HUES6 (cell line): ENCODE results near the gene MYL12B.

Source experiments
- H3K27ac ChIP-seq: 2 replicates; pipeline ENCODE4 v1.7.0; 2013; ENCODE audit warnings: low read depth, mild to moderate bottlenecking, low read length, inconsistent platforms
- H3K27me3 ChIP-seq: 2 replicates; pipeline ENCODE4 v1.6.1; 2013; ENCODE audit warnings: low read length; ENCODE audit not compliant: control insufficient read depth, insufficient read depth
- H3K36me3 ChIP-seq: 2 replicates; pipeline ENCODE4 v1.6.1; 2013; ENCODE audit warnings: low read length; ENCODE audit not compliant: control insufficient read depth, insufficient read depth
- H3K4me1 ChIP-seq: 2 replicates; pipeline ENCODE4 v1.6.1; 2013; ENCODE audit warnings: low read length; ENCODE audit not compliant: control insufficient read depth, insufficient read depth
- H3K4me3 ChIP-seq: 2 replicates; pipeline ENCODE4 v1.5.1; 2013; ENCODE audit warnings: low read depth, low read length
- H3K9ac ChIP-seq: one replicate; pipeline ENCODE4 v1.6.1; 2013; ENCODE audit warnings: mild to moderate bottlenecking, low read length
- H3K9me3 ChIP-seq: 2 replicates; pipeline ENCODE4 v1.6.1; 2013; ENCODE audit warnings: low read depth, low read length; ENCODE audit not compliant: control insufficient read depth, insufficient read depth

Gene MYL12B

GRCh38 chr18:3238742-3239141 is 23.2 kb upstream of the MYL12B start:
- Histone ChIP-seq H3K4me1 (no peaks in the 10 kb centered on the region), H3K4me3 (no peak overlapping the region)

GRCh38 chr18:3245185-3245564 is 16.8 kb upstream of the MYL12B start:
- H3K27me3 ChIP-seq, result no peaks in the 10 kb centered on the region
- H3K27ac ChIP-seq, result no peak overlapping the region
- H3K4me3 ChIP-seq, result peak overlapping the region; percentile 78
- peaks cover 5% of the 10 kb centered on the region for H3K36me3 ChIP-seq
- H3K9ac ChIP-seq, result no peak overlapping the region
- H3K9me3 ChIP-seq, result peaks cover 24% of the 10 kb centered on the region
- peaks cover 1% of the 10 kb centered on the region; the same call in 1 of the 2 replicates for H3K4me1 ChIP-seq

More at GRCh38 chr18:3238742-3239141, 23.2 kb upstream of the MYL12B start:
- no peak overlapping the region for H3K27ac ChIP-seq
- no peaks in the 10 kb centered on the region for H3K27me3 ChIP-seq
- peaks cover 35% of the 10 kb centered on the region for H3K9me3 ChIP-seq
- H3K36me3 ChIP-seq, result no peaks in the 10 kb centered on the region; the same call in 1 of the 2 replicates
- H3K9ac ChIP-seq, result no peak overlapping the region

- H3K27me3 ChIP-seq, result no peaks in the 10 kb centered on the region
- H3K9me3 ChIP-seq, result peaks cover 15% of the 10 kb centered on the region
- H3K27ac ChIP-seq, result no peak overlapping the region; the same call in 1 of the 2 replicates
- peaks cover 11% of the 10 kb centered on the region for H3K36me3 ChIP-seq
- peak overlapping the region; percentile 99 for H3K9ac ChIP-seq
- H3K4me1 ChIP-seq, result peaks cover 8% of the 10 kb centered on the region; the same call in 1 of the 2 replicates
- peak overlapping the region; percentile 78 for H3K4me3 ChIP-seq
Observed at GRCh38 chr18:3245853-3246634, 15.9 kb upstream of the MYL12B start.

GRCh38 chr18:3246635-3247239 is 15.2 kb upstream of the MYL12B start:
- Histone ChIP-seq H3K36me3 (peaks cover 11% of the 10 kb centered on the region; the same call in 1 of the 2 replicates), H3K27me3 (no peaks in the 10 kb centered on the region), H3K9ac (peak overlapping the region; percentile 99), H3K9me3 (peaks cover 9% of the 10 kb centered on the region), H3K4me3 (peak overlapping the region; percentile 78), H3K27ac (peak overlapping the region; percentile 73; the same call in 1 of the 2 replicates), H3K4me1 (peaks cover 8% of the 10 kb centered on the region; the same call in 1 of the 2 replicates)

- no peaks in the 10 kb centered on the region for H3K27me3 ChIP-seq
- H3K9ac ChIP-seq, result peak within 1 kb of the TSS; percentile 99
- H3K27ac ChIP-seq, result peak within 1 kb of the TSS; percentile 99
- peaks cover 11% of the 10 kb centered on the region; the same call in 1 of the 2 replicates for H3K36me3 ChIP-seq
- peaks cover 8% of the 10 kb centered on the region; the same call in 1 of the 2 replicates for H3K4me1 ChIP-seq
- peaks cover 4% of the 10 kb centered on the region; the same call in 1 of the 2 replicates for H3K9me3 ChIP-seq
- H3K4me3 ChIP-seq, result peak within 1 kb of the TSS; percentile 78
Observed at GRCh38 chr18:3247240-3248061, 14.5 kb upstream of the MYL12B start, which contains the start of gene MYL12A. Gene MYL12A (plus strand): TSS chr18:3247801. CDS start chr18:3253248, 5,447 bp downstream.

- Histone ChIP-seq H3K4me3 (peak overlapping the region; percentile 78), H3K4me1 (peaks cover 8% of the 10 kb centered on the region; the same call in 1 of the 2 replicates), H3K36me3 (peaks cover 17% of the 10 kb centered on the region), H3K27me3 (no peaks in the 10 kb centered on the region), H3K9me3 (peaks cover 2% of the 10 kb centered on the region; the same call in 1 of the 2 replicates), H3K27ac (peak overlapping the region; percentile 99), H3K9ac (peak overlapping the region; percentile 99)
Observed at GRCh38 chr18:3248062-3248657, 13.8 kb upstream of the MYL12B start.

- H3K9me3 ChIP-seq, result no peaks in the 10 kb centered on the region
- peak overlapping the region; percentile 99 for H3K9ac ChIP-seq
- H3K27me3 ChIP-seq, result no peaks in the 10 kb centered on the region
- H3K36me3 ChIP-seq, result peaks cover 24% of the 10 kb centered on the region
- H3K4me3 ChIP-seq, result peak overlapping the region; percentile 78
- H3K27ac ChIP-seq, result peak overlapping the region; percentile 99; the same call in 1 of the 2 replicates
- H3K4me1 ChIP-seq, result peaks cover 8% of the 10 kb centered on the region; the same call in 1 of the 2 replicates
Observed at GRCh38 chr18:3248658-3249359, 13.1 kb upstream of the MYL12B start.

GRCh38 chr18:3250237-3251107 is 11.5 kb upstream of the MYL12B start:
- H3K27ac ChIP-seq, result no peak overlapping the region
- H3K9me3 ChIP-seq, result no peaks in the 10 kb centered on the region
- H3K27me3 ChIP-seq, result no peaks in the 10 kb centered on the region
- peaks cover 8% of the 10 kb centered on the region; the same call in 1 of the 2 replicates for H3K4me1 ChIP-seq
- H3K36me3 ChIP-seq, result peaks cover 40% of the 10 kb centered on the region
- no peak overlapping the region for H3K9ac ChIP-seq
- H3K4me3 ChIP-seq, result peak overlapping the region; percentile 2; the same call in 1 of the 2 replicates

GRCh38 chr18:3251249-3251962 is 10.5 kb upstream of the MYL12B start:
- no peak overlapping the region for H3K27ac ChIP-seq
- H3K4me1 ChIP-seq, result peaks cover 12% of the 10 kb centered on the region
- H3K9me3 ChIP-seq, result no peaks in the 10 kb centered on the region
- no peak overlapping the region for H3K4me3 ChIP-seq
- H3K9ac ChIP-seq, result no peak overlapping the region
- peaks cover 50% of the 10 kb centered on the region for H3K36me3 ChIP-seq
- no peaks in the 10 kb centered on the region for H3K27me3 ChIP-seq
